Activated naive CD8-positive, alpha-beta T cell treated with anti-CD3 and anti-CD28 coated beads, Interleukin-2, amount 10 ng/mL, durations not matched to agents 7 days and 5 days (primary cell): Measurements from ENCODE around the gene ZNF778. TPM values are rescaled to one million over a fixed set of nuclear protein-coding genes. Genes with fewer than 3 reads are reported as not detected.

Source experiments
- ATAC-seq: fragments of 150-1000 bp; cut with Tn5 transposase; one replicate; pipeline ENCODE4 v1.10.0; 2021; ENCODE audit warnings: low read depth, moderate library complexity
- POLR2A ChIA-PET: fragments of 350-600 bp; sonication (Branson Sonifier 250); formaldehyde crosslinking; loops from one replicate; lab custom pipeline; 2021; ENCODE audit warnings: antibody characterized with exemption; lab: Charles Lee
- DNase-seq: peaks from one replicate; pipeline ENCODE4 v3.0.0; 2021
- H3K27ac Mint-ChIP-seq: one replicate; pipeline ENCODE4 v1.8.0; 2022; ENCODE audit warnings: mild to moderate bottlenecking, mixed read lengths
- H3K27me3 Mint-ChIP-seq: one replicate; pipeline ENCODE4 v1.8.0; 2022; ENCODE audit warnings: mild to moderate bottlenecking, moderate library complexity, mixed read lengths
- H3K36me3 Mint-ChIP-seq: one replicate; pipeline ENCODE4 v1.8.0; 2021; ENCODE audit warnings: mild to moderate bottlenecking, mixed read lengths
- H3K4me1 Mint-ChIP-seq: one replicate; pipeline ENCODE4 v1.8.0; 2021; ENCODE audit warnings: mixed read lengths
- H3K4me3 Mint-ChIP-seq: one replicate; pipeline ENCODE4 v1.8.0; 2022; ENCODE audit warnings: mild to moderate bottlenecking, moderate library complexity, mixed read lengths
- H3K9me3 Mint-ChIP-seq: one replicate; pipeline ENCODE4 v1.8.0; 2021; ENCODE audit warnings: mixed read lengths
- total RNA-seq, 2 experiments: library from RNA; stranded (reverse); gene quantifications; one replicate each; pipeline ENCODE4 v1.2.3, GENCODE V29; 2021

Gene ZNF778
- total RNA-seq, 2 experiments from 2014 or later, result 9.0 to 10.4 TPM

DNA sequence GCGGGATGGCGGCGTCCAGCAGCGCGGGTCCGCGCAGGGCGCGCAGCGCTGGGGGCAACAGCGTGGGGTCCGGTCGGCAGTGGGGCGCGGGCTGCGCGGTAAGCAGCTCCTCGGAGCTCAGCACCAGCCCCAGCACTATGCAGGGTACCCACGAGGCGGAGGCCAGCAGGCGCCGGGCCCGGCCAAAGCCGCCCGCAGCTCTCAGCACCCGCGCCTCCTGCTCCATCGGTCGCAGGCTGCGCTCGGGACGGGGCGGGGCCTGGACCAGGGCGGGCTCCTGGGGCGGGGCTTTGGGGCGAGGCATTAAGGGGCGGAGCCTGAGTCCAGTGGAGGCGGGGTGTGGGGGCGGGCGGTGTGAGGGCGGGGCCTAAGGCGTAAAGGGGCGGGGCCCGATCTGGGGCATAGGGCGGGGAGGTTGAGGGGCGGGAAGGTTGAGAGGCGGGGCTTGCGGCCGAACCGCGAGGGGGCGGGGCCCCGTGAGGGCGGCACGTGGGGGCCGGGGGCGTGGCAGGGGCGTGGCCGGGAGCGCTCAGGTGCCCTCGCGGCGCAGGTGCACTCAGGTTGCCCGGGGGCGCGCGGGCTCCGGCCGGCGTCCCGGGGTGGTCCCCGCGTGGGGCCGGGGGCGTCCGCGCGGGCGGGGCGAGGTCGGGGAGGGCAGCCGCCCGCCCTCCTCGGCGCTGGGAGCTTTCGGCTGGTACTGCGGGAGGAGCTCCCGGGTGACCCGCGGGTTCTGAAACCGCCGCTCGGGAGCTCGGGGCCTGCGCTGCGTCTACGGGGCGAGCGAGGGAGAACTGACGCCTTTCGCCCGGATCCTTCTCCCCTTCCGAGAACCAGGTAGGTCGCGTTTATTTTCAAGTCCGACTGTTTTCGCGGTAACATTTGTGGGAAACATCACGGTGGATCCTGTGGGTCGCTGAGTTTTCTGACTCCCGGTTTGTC, 15.8 kb upstream of the ZNF778 start:
- ATAC-seq, result peak; percentile 75
- DNase-seq, result peak; percentile 80
- POLR2A ChIA-PET, result interaction anchor here (1.2 kb wide), 1 partner anchor 389 kb away, joined by 4 read pairs; the partner anchor contains the start of gene APRT
- Mint-ChIP-seq H3K4me3 (peak overlapping the region; percentile 30), H3K9me3 (no peaks in the 10 kb centered on the region), H3K27ac (no peak overlapping the region), H3K36me3 (no peaks in the 10 kb centered on the region), H3K27me3 (peaks cover 42% of the 10 kb centered on the region), H3K4me1 (peaks cover 6% of the 10 kb centered on the region)

DNA sequence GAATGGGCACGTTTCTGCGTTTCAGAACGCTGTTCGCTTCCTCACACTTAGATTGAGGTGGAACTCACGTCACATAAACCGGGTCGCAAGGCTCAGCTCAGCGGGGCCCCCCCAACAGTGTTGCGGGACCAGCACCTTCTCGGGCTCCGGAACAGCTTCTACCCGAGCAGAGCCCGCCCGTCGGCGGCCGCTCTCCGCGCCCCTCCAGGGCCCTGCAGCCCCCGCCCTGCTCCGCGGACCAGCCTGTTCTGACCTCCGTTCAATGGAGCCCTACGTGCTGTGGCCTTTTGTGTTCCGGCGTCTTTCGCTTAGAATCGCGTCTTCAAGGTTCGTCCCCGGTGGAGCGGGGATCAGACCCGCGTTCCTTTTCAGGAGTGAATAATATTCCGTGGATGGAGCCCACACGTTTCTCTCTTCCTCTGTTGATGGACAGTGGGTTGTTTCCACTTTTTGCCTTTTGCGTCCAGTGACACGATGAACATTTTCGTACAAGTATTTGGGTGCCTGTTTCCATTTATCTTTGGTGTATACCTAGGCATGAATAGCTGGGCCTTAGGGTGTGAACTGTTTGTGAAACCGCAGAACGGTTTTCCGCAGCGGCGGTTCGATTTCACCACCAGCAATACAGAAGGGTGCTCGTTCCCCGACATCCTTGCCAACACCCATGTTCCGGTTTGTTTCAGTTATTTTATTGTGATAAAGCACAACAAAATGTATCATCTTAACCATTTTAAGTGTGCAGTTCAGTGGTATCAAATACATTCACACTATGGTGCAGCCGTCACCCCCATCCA, 14.9 kb upstream of the ZNF778 start:
- H3K4me1 Mint-ChIP-seq, result peaks cover 6% of the 10 kb centered on the region
- H3K27me3 Mint-ChIP-seq, result peaks cover 43% of the 10 kb centered on the region
- DNase-seq, result no peak
- peak overlapping the region; percentile 30 for H3K4me3 Mint-ChIP-seq
- no peak overlapping the region for H3K27ac Mint-ChIP-seq
- no peaks in the 10 kb centered on the region for H3K36me3 Mint-ChIP-seq
- POLR2A ChIA-PET, result no interaction called here
- no peak for ATAC-seq
- no peaks in the 10 kb centered on the region for H3K9me3 Mint-ChIP-seq

DNA sequence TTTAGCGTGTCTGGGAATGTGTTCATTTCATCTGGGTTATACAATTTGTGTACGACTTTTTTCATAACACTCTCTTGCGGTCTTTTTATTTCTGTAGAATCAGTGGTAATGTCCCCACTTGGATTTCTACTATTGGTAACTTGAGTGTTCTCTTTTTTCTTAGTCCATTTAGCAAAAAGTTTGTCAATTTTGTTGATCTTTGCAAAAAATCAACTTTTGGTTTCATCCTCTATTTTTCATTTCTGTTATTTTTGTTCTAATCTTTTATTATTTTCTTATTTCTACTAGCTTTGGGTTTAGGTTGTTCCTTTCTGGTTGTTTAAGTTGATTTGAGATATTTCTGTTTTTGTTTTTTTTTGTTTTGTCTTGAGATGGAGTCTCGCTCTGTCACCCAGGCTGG, 9.5 kb upstream of the ZNF778 start:
- no peak for DNase-seq
- Mint-ChIP-seq H3K27ac (no peak overlapping the region), H3K9me3 (no peaks in the 10 kb centered on the region), H3K27me3 (peaks cover 26% of the 10 kb centered on the region), H3K36me3 (no peaks in the 10 kb centered on the region), H3K4me1 (peaks cover 1% of the 10 kb centered on the region), H3K4me3 (no peak overlapping the region)
- ATAC-seq, result no peak
- POLR2A ChIA-PET, result no interaction called here

DNA sequence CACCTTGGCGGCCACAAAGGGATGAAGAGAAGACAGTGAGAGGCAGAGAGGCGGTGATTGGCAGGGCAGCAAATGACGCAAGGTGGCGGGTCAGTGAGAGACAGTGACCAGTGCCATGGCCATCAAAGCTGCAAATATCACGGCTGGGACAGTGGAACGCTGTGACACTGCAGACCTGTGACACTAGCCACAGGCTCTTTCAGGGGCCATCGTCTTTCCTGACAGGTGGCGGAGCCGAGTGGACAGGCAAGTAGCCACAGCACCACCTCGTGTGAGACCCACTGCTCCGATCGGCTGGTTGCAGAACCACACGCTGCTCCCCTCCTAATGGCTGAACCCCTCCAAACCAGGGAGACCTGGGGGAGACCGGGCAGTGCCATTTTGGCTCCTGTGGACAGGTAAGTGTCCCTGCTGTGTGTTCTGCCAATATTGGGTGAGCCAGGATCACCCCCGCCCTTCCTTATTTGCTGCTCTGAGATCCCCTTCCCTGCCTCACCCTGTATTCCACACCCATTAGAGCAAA, 7.9 kb upstream of the ZNF778 start:
- no peak for DNase-seq
- Mint-ChIP-seq H3K36me3 (no peaks in the 10 kb centered on the region), H3K27ac (no peak overlapping the region), H3K9me3 (no peaks in the 10 kb centered on the region), H3K4me3 (no peak overlapping the region), H3K27me3 (peaks cover 13% of the 10 kb centered on the region), H3K4me1 (no peaks in the 10 kb centered on the region)
- no peak for ATAC-seq
- POLR2A ChIA-PET, result no interaction called here

DNA sequence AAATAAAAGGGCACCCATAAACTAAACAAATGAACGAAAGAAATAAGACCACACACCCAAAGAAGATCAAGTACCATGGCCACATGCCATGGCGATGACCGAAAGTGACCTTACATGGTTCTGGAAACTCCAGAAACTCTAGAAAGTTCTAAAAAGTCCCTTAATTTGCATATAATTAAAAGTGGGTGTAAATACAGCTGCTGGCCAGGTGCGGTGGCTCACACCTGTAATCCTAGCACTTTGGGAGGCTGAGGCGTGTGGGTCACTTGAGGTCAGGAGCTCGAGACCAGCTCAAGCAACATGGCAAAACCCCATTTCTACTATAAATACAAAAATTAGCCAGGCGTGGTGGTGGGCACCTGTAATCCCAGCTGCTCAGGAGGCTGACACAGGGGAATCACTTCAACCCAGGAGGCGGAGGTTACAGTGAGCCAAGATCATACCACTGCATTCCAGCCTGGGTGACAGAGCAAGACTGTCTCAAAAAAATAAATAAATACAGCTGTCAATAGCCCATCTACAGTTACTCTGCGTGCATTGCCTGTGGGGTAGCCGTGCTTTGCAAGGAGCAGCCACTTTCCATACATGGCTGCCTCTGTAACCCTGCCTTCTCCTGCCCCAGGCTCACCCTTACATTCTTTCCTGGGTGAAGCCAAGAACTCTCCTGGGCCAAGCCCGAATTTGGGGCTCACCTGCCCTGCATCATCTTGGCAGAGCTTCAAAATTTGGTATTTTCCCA, 7.2 kb upstream of the ZNF778 start:
- POLR2A ChIA-PET, result no interaction called here
- H3K36me3 Mint-ChIP-seq, result no peaks in the 10 kb centered on the region
- H3K27ac Mint-ChIP-seq, result no peak overlapping the region
- no peak overlapping the region for H3K4me3 Mint-ChIP-seq
- H3K27me3 Mint-ChIP-seq, result peaks cover 8% of the 10 kb centered on the region
- DNase-seq (no peak), ATAC-seq (no peak)
- no peaks in the 10 kb centered on the region for H3K9me3 Mint-ChIP-seq
- H3K4me1 Mint-ChIP-seq, result no peaks in the 10 kb centered on the region

DNA sequence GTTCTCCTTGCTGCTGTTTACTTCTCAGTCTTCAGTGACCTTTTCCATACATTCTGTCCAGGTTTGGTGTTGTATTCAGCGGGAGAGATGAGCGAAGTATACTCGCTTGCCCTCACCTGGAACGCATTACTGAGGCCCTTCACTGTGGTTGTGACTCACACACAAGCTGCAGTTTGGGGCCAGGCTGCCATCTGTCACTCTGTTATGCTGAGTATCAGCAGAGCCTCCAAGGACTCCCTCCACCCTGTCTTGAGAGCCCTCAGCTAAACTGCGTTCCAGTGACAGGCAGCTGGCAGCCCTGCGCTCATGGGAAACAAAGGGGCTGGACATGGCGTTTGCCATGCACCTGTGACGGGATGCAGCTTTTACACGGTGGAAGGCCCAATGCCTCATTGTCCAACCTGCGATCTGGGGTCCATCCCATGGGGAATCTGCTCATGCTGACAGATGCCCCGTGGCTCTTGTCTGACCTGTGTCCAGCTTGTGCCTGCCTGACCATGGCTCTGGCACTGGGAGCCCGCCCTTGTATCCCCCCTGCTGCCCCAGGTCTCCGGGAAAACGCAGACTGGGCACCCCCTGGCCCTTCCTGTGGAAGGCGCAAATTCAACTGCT, 6.5 kb upstream of the ZNF778 start:
- DNase-seq (no peak), ATAC-seq (no peak)
- no peak overlapping the region for H3K4me3 Mint-ChIP-seq
- H3K27ac Mint-ChIP-seq, result no peak overlapping the region
- no peaks in the 10 kb centered on the region for H3K4me1 Mint-ChIP-seq
- peaks cover 8% of the 10 kb centered on the region for H3K27me3 Mint-ChIP-seq
- no peaks in the 10 kb centered on the region for H3K36me3 Mint-ChIP-seq
- no peaks in the 10 kb centered on the region for H3K9me3 Mint-ChIP-seq
- POLR2A ChIA-PET, result no interaction called here

DNA sequence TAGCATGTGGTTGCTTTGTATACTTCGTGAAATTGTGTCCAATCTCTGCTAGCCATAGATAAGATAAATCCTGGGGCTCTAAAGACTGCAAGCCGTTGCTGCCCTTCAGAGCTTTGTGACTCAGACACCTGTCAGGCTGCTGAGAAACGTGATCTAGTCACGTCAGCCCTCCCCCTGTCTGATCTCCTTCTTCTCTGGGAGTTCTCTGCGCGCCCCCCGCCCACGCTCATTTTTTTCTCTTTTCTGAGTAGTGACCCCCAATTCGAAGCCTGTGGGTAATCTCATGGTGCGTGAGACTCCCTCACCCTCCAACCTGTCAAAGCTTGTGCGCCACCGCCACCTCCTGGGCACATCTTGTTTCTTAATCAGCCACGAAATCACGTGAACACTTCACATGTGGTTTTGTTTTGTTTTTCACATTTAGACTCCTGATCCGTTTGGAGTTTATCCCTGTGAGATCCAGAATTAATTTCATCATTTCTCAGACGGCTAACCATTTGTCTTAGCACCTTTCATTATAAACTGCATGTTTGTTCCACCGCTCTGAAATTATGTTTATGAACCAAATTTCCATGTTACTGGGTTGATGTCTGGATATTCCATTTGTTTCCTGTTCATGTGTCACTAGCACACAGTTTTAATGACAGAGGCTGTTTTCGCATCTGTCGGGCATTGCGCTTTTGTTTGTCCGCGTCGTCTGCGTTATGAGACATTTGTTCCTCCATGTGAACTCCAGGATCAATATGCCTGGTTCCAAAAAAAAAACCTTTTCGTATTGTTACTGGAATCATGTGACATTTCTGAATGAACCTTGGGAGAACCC, 977 bp upstream of the ZNF778 start:
- Mint-ChIP-seq H3K4me3 (peak overlapping the region; percentile 91), H3K27me3 (peaks cover 3% of the 10 kb centered on the region)
- DNase-seq, result peak; percentile 82

DNA sequence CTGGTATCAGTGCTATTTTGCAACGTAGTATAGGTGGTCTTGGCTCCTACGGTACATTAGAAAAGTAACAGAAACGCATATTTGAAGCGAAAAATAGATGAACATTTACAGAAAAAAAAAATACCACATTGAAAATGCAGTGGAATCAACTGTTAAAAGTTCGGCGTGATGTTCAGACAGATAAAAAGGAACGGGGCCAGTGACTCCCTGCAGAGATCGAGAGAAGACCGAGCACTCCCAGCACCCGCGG, 440 bp upstream of the ZNF778 start:
- Mint-ChIP-seq H3K27me3 (peaks cover 3% of the 10 kb centered on the region), H3K27ac (peak overlapping the region; percentile 92), H3K36me3 (peaks cover 6% of the 10 kb centered on the region), H3K4me1 (peaks cover 18% of the 10 kb centered on the region), H3K4me3 (peak overlapping the region; percentile 91), H3K9me3 (no peaks in the 10 kb centered on the region)
- ATAC-seq (no peak), DNase-seq (no peak)
- POLR2A ChIA-PET, result interaction anchor here (0.8 to 1.6 kb wide), 11 partner anchors 23 to 756 kb away, joined by 3 to 11 read pairs (median 3); partner anchors contain the start of genes APRT, CDH15 and ZC3H18

More for the DNA sequence above, 977 bp upstream of the ZNF778 start:
- POLR2A ChIA-PET, result interaction anchor here (1.1 kb wide), 1 partner anchor 292 kb away, joined by 3 read pairs; no protein-coding TSS in a partner anchor
- H3K36me3 Mint-ChIP-seq, result peaks cover 2% of the 10 kb centered on the region
- peak overlapping the region; percentile 92 for H3K27ac Mint-ChIP-seq
- no peaks in the 10 kb centered on the region for H3K9me3 Mint-ChIP-seq
- peaks cover 17% of the 10 kb centered on the region for H3K4me1 Mint-ChIP-seq
- peak; percentile 60 for ATAC-seq

DNA sequence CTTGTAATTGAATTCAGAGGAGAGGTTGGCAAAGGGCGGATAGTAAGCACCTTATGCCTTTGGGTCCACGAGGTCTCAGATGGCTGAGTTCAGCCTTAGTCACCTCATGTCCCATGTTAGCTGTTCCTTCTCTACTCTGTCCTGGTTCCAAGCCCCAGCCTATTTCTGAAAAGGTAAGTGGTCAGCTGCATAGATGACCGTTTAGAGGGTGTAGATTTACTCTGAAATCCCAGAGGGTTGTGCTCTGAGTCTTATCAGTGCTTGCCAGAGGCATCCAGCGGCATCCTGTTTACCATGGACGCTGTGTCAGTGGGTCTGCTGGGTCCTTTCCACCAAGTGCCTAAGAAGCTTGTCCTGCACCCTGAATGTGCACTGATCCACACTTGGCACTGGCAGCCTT, 1.9 kb downstream of the ZNF778 start:
- Mint-ChIP-seq H3K9me3 (no peaks in the 10 kb centered on the region), H3K4me1 (peaks cover 18% of the 10 kb centered on the region), H3K36me3 (peaks cover 13% of the 10 kb centered on the region), H3K4me3 (peak overlapping the region; percentile 62), H3K27me3 (peaks cover 3% of the 10 kb centered on the region), H3K27ac (no peak overlapping the region)
- no peak for DNase-seq
- ATAC-seq, result no peak
- POLR2A ChIA-PET, result no interaction called here

DNA sequence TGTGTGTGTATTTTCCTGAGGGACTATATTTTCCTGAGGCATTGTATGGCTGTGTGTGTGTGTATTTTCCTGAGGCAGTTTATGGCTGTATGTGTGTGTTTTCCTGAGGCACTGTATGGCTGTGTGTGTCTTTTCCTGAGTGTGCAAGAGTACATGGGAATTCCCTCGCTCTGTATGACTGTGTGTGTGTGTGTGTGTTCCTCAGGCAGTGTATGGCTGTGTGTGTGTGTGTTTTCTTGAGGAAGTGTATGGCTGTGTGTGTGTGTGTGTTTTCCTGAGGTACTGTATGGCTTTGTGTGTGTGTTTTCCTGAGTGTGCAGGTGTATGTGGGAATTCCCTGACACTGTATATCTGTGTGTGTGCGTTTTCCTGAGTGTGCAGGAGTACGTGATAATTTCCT, 4.1 kb downstream of the ZNF778 start:
- DNase-seq, result no peak
- POLR2A ChIA-PET, result no interaction called here
- H3K9me3 Mint-ChIP-seq, result peaks cover 3% of the 10 kb centered on the region
- no peak for ATAC-seq
- no peak overlapping the region for H3K4me3 Mint-ChIP-seq
- no peaks in the 10 kb centered on the region for H3K27me3 Mint-ChIP-seq
- no peak overlapping the region for H3K27ac Mint-ChIP-seq
- H3K36me3 Mint-ChIP-seq, result peaks cover 31% of the 10 kb centered on the region
- peaks cover 14% of the 10 kb centered on the region for H3K4me1 Mint-ChIP-seq

DNA sequence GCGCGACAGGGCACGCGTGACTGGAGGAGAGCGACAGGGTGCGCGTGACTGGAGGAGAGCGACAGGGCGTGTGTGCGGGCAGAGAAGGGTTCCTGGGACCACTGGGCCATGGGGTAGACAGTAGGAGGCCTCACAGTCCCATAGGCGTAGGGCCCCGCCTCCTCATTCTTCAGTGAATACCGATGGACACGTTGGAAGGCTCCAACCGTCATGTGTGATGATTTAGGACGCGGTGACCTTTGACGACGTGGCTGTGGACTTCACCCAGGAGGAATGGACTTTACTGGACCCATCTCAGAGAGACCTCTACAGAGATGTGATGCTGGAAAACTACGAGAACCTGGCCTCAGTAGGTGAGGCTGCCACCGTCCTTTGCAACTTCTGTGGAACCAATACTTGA, 5.4 kb downstream of the ZNF778 start:
- ATAC-seq, result no peak
- Mint-ChIP-seq H3K27me3 (no peaks in the 10 kb centered on the region), H3K4me3 (no peak overlapping the region), H3K36me3 (peaks cover 45% of the 10 kb centered on the region), H3K9me3 (peaks cover 11% of the 10 kb centered on the region), H3K27ac (no peak overlapping the region), H3K4me1 (peaks cover 12% of the 10 kb centered on the region)
- DNase-seq, result no peak
- POLR2A ChIA-PET, result no interaction called here

DNA sequence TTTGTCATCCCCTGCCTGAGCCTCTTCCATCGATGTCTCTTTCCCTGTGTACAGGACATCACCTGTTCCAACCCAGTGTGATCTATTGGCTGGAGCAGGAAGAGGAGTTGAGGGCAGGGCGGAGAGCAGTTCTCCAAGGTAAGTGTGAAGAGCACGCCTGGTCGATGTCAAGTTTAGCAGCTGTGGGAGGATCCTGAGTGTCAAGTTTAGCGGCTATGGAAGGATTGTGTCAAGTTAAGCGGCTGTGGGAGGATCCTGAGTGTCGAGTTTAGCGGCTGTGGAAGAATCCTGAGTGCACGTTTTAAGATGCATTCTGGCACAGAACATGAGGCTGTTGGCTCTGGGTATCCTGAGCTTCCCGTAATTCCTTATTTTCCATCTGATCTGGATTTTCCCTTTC, 7.2 kb downstream of the ZNF778 start:
- Mint-ChIP-seq H3K36me3 (peaks cover 59% of the 10 kb centered on the region), H3K9me3 (peaks cover 21% of the 10 kb centered on the region), H3K4me1 (peaks cover 7% of the 10 kb centered on the region), H3K27me3 (no peaks in the 10 kb centered on the region), H3K4me3 (no peak overlapping the region), H3K27ac (no peak overlapping the region)
- DNase-seq, result no peak
- POLR2A ChIA-PET, result no interaction called here
- no peak for ATAC-seq
